Pancreas (tissue), 10 donors: ENCODE data around the gene FSD1L. TPM values are rescaled to one million over a fixed set of nuclear protein-coding genes. Genes with fewer than 3 reads are reported as not detected.
A peak's percentile ranks its signal among the peaks of the same experiment; 100 is the strongest.

ENCODE experiments used
- ATAC-seq, 4 donors: fragments of 200-7000 bp; cut with Tn5 transposase; one replicate each; pipeline versions ENCODE4 v1.8.0 to v1.9.1; 2020; ENCODE audit warnings: mild to moderate bottlenecking in 4 of 4, moderate library complexity in 4 of 4
- DNase-seq, 6 donors: peaks; one replicate each; pipeline ENCODE4 v3.0.0-alpha.2; 2020
- FAIRE-seq: peaks from 2 replicates; lab custom pipeline; 2012; peaks lifted over from hg19 to GRCh38; lab: Jason Lieb, UNC
- H3K27ac ChIP-seq, 4 donors: fragments of 200-600 bp; sonication (generic); 1 replicate in 3 of 4; 2 replicates in 1 of 4; pipeline versions ENCODE4 v1.5.0 to v1.8.0; 2020
- H3K27me3 ChIP-seq, 4 donors: fragments of 200-600 bp; one replicate each; pipeline ENCODE4 v1.8.0; 2021
- H3K36me3 ChIP-seq, 3 donors: fragments of 200-600 bp; sonication (generic) in 1 of 3; one replicate each; pipeline versions ENCODE4 v1.5.0 to v1.8.0; 2020 to 2021
- H3K4me1 ChIP-seq, 3 donors: fragments of 200-600 bp; one replicate each; pipeline ENCODE4 v1.8.0; 2021
- H3K4me3 ChIP-seq, 4 donors: fragments of 200-600 bp; sonication (generic) in 2 of 4; one replicate each; pipeline versions ENCODE4 v1.5.0 to v1.8.0; 2020 to 2021
- H3K9me3 ChIP-seq, 4 donors: fragments of 200-600 bp; one replicate each; pipeline ENCODE4 v1.8.0; 2021
- WGBS, 2 donors: extraction: QIAGEN DNeasy Blood & Tissue Kit; methylation state at CpG; one replicate each; pipeline ENCODE4 v1.1.7; 2013; 5-methylcytosine and 5-hydroxymethylcytosine counted together
- intact Hi-C, 3 donors: fragments of 100-400 bp; cut with DNase I; formaldehyde crosslinking; loops; one replicate each; pipeline versions ENCODE4 v1.11.1 to v1.14.2; 2022
- polyA plus RNA-seq, 2 donors: library from polyadenylated mRNA; stranded (reverse); fragments of 200-250 nt; gene quantifications; one replicate each; pipeline ENCODE4 v1.2.3, GENCODE V29; 2013
- total RNA-seq, 6 donors: library from RNA; stranded (reverse); fragmentation: NEBNext Ultra II Directional in 4 of 6; extraction: Animal tissue kit (Norgen Biotek cat#: 25700) in 4 of 6; gene quantifications; one replicate each; pipeline versions ENCODE4 v1.2.1 to v1.2.4, GENCODE V29; 2021 to 2023
- TF ChIP-seq, protein P1 (sequence below), 4 donors: fragments of 200-600 bp; sonication (generic) in 3 of 4; IDR thresholded peaks; one replicate each; pipeline versions ENCODE4 v1.5.0 to v1.8.0; 2021; ENCODE audit warnings: antibody characterized with exemption in 4 of 4
- donor health status: healthy with polysubstance abuse.
- donor health status: DM: no; HTN: no; CAD: no; lungs with moderate emphysema.
- donor health status: DM: no; HTN: no; CAD: no.
- donor health status: control.
- donor health status: control.
- donor health status: Bipolar disorder and iron deficiency.
- donor health status: DM: yes; HTN: yes; CAD: no.
- donor health status: DM: no; HTN: no; CAD: no.
- donor health status: DM: no; HTN: no; CAD: no.
- donor health status: DM: yes; HTN: yes; CAD: no.

FSD1L gene
- total and polyA plus RNA-seq, 8 donors = 1.4 to 8.2 (median 2.6) TPM

DNA sequence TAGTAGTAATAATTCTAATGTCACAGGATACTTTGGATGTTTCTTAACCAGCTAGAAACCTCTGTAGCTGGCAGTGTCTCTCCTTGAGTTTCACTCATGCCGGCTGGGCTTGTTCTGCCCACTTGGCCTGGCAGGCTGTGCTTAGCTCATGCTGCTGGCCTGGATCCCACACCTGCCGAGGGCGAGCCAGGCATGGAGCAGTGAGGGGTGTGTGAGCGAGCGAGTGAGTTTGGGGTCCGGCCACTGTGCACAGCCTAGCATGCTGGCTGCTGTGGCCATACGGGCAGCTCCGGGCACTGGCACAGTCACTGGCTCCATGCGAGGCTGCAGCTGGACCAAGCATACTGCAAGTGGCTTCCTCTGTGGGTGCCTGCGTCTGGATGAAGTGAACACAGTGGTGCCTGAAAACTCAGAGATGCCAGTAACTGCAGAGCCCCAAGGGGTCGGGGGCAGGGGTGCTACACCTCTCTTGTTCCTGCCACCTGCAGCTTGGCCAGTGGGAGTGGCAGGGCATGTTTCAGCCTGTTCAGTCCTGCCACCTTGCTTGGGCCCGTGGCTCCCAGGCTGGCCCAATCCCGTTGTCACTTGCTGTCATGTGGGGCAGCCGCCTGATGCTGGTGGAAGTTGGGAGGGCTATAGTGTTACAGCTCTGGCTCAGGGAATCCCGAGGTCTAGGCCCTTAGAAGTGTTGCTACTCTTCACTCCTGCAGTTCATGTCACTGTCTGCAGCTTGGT lies 9.9 kb downstream of the FSD1L start:
- no peaks in the 10 kb centered on the region for H3K36me3 ChIP-seq
- intact Hi-C loops = no loop called here
- peaks cover 0 to 7% (median 0%) of the 10 kb centered on the region in 3 donors for H3K4me1 ChIP-seq
- TF ChIP-seq, protein P1, sequence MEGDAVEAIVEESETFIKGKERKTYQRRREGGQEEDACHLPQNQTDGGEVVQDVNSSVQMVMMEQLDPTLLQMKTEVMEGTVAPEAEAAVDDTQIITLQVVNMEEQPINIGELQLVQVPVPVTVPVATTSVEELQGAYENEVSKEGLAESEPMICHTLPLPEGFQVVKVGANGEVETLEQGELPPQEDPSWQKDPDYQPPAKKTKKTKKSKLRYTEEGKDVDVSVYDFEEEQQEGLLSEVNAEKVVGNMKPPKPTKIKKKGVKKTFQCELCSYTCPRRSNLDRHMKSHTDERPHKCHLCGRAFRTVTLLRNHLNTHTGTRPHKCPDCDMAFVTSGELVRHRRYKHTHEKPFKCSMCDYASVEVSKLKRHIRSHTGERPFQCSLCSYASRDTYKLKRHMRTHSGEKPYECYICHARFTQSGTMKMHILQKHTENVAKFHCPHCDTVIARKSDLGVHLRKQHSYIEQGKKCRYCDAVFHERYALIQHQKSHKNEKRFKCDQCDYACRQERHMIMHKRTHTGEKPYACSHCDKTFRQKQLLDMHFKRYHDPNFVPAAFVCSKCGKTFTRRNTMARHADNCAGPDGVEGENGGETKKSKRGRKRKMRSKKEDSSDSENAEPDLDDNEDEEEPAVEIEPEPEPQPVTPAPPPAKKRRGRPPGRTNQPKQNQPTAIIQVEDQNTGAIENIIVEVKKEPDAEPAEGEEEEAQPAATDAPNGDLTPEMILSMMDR (IDR thresholded peaks at IDR 0.05) = no peak
- WGBS, 2 donors = 74 to 76% methylated on average over 15 of the region's 15 CpGs
- peak; percentile 86 to 92 (median 88) for ATAC-seq
- no peaks in the 10 kb centered on the region for H3K27me3 ChIP-seq
- H3K4me3 ChIP-seq = no peak overlapping the region
- no peaks in the 10 kb centered on the region for H3K9me3 ChIP-seq
- peak; percentile 19 to 84 (median 60) for DNase-seq
- FAIRE-seq = no peak
- no peak overlapping the region for H3K27ac ChIP-seq

DNA sequence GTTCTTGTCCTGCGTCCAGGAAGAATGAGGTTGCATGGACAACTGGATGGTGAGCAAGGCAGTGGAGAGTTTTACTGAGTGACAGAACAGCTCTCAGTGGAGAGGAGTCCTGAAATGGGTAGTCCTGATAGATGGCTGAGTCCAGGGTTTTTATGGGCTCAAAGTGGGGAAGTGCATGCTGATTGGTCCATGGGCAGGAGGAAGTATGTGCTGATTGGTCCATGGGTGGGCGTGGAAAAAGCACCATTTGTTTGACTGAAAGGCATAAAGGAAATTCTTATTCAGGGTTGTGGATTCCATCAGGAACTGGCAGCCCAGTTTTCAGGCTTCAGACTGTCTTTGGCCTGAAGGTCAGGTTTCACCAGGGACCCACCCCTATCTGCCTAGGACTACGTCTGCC lies 10.6 kb downstream of the FSD1L start:
- no peak overlapping the region for H3K27ac ChIP-seq
- H3K9me3 ChIP-seq = no peaks in the 10 kb centered on the region
- ATAC-seq = no peak
- DNase-seq = no peak
- intact Hi-C loops = no loop called here
- H3K36me3 ChIP-seq = no peaks in the 10 kb centered on the region
- FAIRE-seq = no peak
- H3K4me1 ChIP-seq = peaks cover 0 to 7% (median 0%) of the 10 kb centered on the region in 3 donors
- TF ChIP-seq, protein P1 (IDR thresholded peaks at IDR 0.05) = no peak
- H3K4me3 ChIP-seq = no peak overlapping the region
- H3K27me3 ChIP-seq = no peaks in the 10 kb centered on the region
- WGBS, 2 donors = 93 to 99% methylated on average over 3 of the region's 3 CpGs

DNA sequence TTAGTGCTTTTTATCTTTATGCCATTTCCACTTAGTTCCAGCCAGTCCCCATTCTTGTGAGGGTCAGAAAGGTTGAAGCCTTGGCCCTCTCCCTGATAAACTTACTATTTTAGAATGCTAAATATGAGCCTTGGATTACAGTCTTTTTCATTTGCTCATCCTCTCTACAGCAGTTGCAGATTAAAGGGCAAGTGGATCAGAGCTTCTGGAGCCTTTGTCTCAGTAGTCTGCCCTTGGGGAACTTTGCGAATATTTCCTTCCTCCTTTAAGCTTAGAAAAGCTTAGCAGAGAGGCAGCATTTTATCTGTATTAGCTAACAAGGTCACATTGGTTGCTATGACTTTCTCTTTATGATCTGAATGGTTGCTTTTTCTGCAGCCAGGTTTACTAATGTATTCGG lies 11.5 kb downstream of the FSD1L start:
- peaks cover 0 to 7% (median 0%) of the 10 kb centered on the region in 3 donors for H3K4me1 ChIP-seq
- no peak for DNase-seq
- ATAC-seq = peak in 1 of 4 donors; percentile 49
- TF ChIP-seq, protein P1 (IDR thresholded peaks at IDR 0.05) = no peak
- H3K4me3 ChIP-seq = no peak overlapping the region
- no peaks in the 10 kb centered on the region for H3K36me3 ChIP-seq
- 55 to 58% methylated on average over 2 of the region's 2 CpGs for WGBS, 2 donors
- H3K27me3 ChIP-seq = no peaks in the 10 kb centered on the region
- FAIRE-seq = no peak
- no peaks in the 10 kb centered on the region for H3K9me3 ChIP-seq
- H3K27ac ChIP-seq = no peak overlapping the region
- intact Hi-C loops = no loop called here

DNA sequence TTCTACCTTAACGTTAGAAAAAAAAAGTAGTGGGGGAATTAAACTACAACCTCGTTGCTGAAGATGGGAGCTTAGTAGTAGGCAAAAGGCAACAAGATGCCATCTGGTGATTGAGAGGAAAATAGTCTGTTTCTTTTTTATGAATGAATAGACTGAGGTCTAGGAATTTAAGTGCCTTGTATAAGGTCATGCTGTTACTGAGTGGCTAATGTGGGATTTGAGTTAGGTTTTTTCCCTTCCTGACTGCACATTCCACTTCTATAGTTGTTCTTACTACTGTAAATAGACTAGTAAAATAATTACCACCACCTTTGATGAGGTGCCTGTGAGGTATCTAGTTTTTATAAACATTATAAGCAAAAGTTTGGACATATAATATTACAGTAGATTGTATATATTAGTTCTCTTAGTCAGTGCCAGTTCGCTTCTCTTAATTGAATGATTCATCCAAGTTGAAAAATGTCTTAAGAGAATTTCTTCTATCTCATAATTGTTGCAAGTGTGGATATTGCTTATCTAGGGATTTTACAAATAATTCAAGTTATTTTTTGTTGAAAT lies 19.1 kb downstream of the FSD1L start:
- no peak for ATAC-seq
- Histone ChIP-seq H3K9me3 (no peaks in the 10 kb centered on the region), H3K4me1 (no peaks in the 10 kb centered on the region), H3K27ac (no peak overlapping the region), H3K4me3 (no peak overlapping the region), H3K27me3 (no peaks in the 10 kb centered on the region), H3K36me3 (no peaks in the 10 kb centered on the region)
- no peak for FAIRE-seq
- no peak for DNase-seq
- TF ChIP-seq, protein P1 (IDR thresholded peaks at IDR 0.05) = no peak
- WGBS, 2 donors = 84 to 87% methylated on average over 3 of the region's 3 CpGs
- intact Hi-C loops = no loop called here

DNA sequence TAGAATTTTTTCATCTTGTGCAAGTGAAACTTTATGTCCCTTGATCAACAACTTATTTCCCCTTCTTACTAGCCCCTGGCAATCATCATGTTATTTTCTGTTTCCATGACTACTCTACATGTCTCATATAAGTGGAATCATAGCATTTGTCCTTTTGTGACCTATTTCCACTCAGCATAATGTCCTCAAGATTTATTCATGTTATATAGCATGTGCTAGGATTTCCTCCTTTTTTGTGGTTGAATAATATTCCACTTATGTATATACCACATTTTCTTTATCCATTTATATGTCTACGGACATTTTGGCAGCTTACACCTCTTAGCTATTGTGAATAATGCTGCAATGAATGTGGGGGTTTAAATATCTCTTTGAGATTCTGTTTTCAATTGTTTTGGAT lies 21.0 kb downstream of the FSD1L start:
- H3K4me3 ChIP-seq = no peak overlapping the region
- H3K27me3 ChIP-seq = no peaks in the 10 kb centered on the region
- FAIRE-seq (no peak), ATAC-seq (no peak), DNase-seq (no peak)
- TF ChIP-seq, protein P1 (IDR thresholded peaks at IDR 0.05) = no peak
- intact Hi-C loops = no loop called here
- no peaks in the 10 kb centered on the region for H3K36me3 ChIP-seq
- no peak overlapping the region for H3K27ac ChIP-seq
- no peaks in the 10 kb centered on the region for H3K4me1 ChIP-seq
- 90 to 91% methylated on average over 1 of the region's 1 CpG for WGBS, 2 donors
- H3K9me3 ChIP-seq = no peaks in the 10 kb centered on the region
